Spleen (tissue), 11 donors: ENCODE results near the gene ADPRM. TPM values are rescaled to one million over a fixed set of nuclear protein-coding genes. Genes with fewer than 3 reads are reported as not detected.

Source experiments
- DNase-seq: peaks from one replicate; pipeline ENCODE4 v3.0.0-alpha.2; 2020
- H3K27ac ChIP-seq, 8 donors: fragments of 200-600 bp; sonication (generic) in 7 of 8; 1 replicate in 4 of 8; 2 replicates in 4 of 8; pipeline versions ENCODE4 v1.5.0 to v1.8.0; 2016 to 2021; ENCODE audit warnings: inconsistent platforms in 4 of 8, mild to moderate bottlenecking in 4 of 8, moderate library complexity in 1 of 8
- H3K27me3 ChIP-seq, 7 donors: fragments of 200-600 bp; sonication (generic) in 6 of 7; replicated peaks in 1 of 7; 1 replicate in 4 of 7; 2 replicates in 3 of 7; pipeline versions ENCODE4 v1.5.0 to v1.8.0; 2016 to 2021; ENCODE audit warnings: inconsistent platforms in 3 of 7, mild to moderate bottlenecking in 1 of 7
- H3K36me3 ChIP-seq, 6 donors: fragments of 200-600 bp; sonication (generic) in 5 of 6; 1 replicate in 4 of 6; 2 replicates in 2 of 6; pipeline versions ENCODE4 v1.5.0 to v1.8.0; 2016 to 2021; ENCODE audit warnings: inconsistent platforms in 2 of 6
- H3K4me1 ChIP-seq, 6 donors: fragments of 200-600 bp; sonication (generic) in 5 of 6; 1 replicate in 3 of 6; 2 replicates in 3 of 6; pipeline versions ENCODE4 v1.5.0 to v1.8.0; 2016 to 2021; ENCODE audit warnings: inconsistent platforms in 3 of 6
- H3K4me3 ChIP-seq, 8 donors: fragments of 200-600 bp; sonication (generic) in 7 of 8; 1 replicate in 4 of 8; 2 replicates in 4 of 8; pipeline versions ENCODE4 v1.5.0 to v1.8.0; 2016 to 2021; ENCODE audit warnings: inconsistent platforms in 4 of 8, mild to moderate bottlenecking in 4 of 8, moderate library complexity in 2 of 8
- H3K9me3 ChIP-seq, 8 donors: fragments of 200-600 bp; sonication (generic) in 7 of 8; 1 replicate in 4 of 8; 2 replicates in 4 of 8; pipeline versions ENCODE4 v1.5.0 to v1.8.0; 2016 to 2021; ENCODE audit warnings: inconsistent platforms in 4 of 8
- CTCF ChIP-seq, 11 experiments: fragments of 200-600 bp in 7 of 11; fragments of 450-650 bp in 4 of 11; sonication (generic) in 4 of 11; IDR thresholded peaks in 8 of 11; conservative IDR thresholded peaks in 3 of 11; 1 replicate in 7 of 11; 2 replicates in 4 of 11; pipeline versions ENCODE4 v1.4.0 to v1.8.0; 2016 to 2021; ENCODE audit warnings: antibody characterized with exemption in 11 of 11, inconsistent platforms in 4 of 11, mild to moderate bottlenecking in 1 of 11
- POLR2A ChIP-seq, 3 donors: fragments of 450-650 bp; IDR thresholded peaks; one replicate each; pipeline ENCODE4 v1.5.1; 2017; ENCODE audit warnings: antibody characterized with exemption in 3 of 3, mild to moderate bottlenecking in 1 of 3
- POLR2AphosphoS5 ChIP-seq, 3 donors: sonication (generic); formaldehyde crosslinking; IDR thresholded peaks; one replicate each; pipeline ENCODE4 v1.5.1; 2017; ENCODE audit warnings: antibody characterized with exemption in 3 of 3
- WGBS, 5 donors: extraction: QIAGEN DNeasy Blood & Tissue Kit in 3 of 5; methylation state at CpG; one replicate each; pipeline versions ENCODE4 v1.1.5 to v1.1.7; 2013 to 2018; 5-methylcytosine and 5-hydroxymethylcytosine counted together
- intact Hi-C: fragments of 100-400 bp; cut with DNase I; formaldehyde crosslinking; loops from one replicate; pipeline ENCODE4 v1.15.0; 2023; ENCODE audit warnings: low total_unique reads
- polyA plus RNA-seq, 3 donors: library from polyadenylated mRNA; stranded (reverse); fragments of 200-250 nt; gene quantifications; one replicate each; pipeline ENCODE4 v1.2.1, GENCODE V29; 2013
- total RNA-seq, 7 donors: library from RNA; depleted of rRNA in 3 of 7; stranded (reverse); fragments of >200 nt in 3 of 7; fragmentation: NEBNext Ultra II Directional in 4 of 7; extraction: Animal tissue kit (Norgen Biotek cat#: 25700) in 4 of 7; gene quantifications; one replicate each; pipeline versions ENCODE4 v1.1.0 to v1.2.1, GENCODE V29; 2016 to 2021
- donor health status: healthy with polysubstance abuse.
- donor health status: DM: no; HTN: no; CAD: no; lungs with moderate emphysema.
- donor health status: DM: no; HTN: no; CAD: no.
- donor health status: Bipolar disorder and iron deficiency.
- donor health status: healthy.
- donor health status: DM: no; HTN: no; CAD: no.
- donor health status: DM: yes; HTN: yes; CAD: no.

Gene ADPRM
- total and polyA plus RNA-seq, 10 donors, result 11.5 to 36.0 (median 15.8) TPM

DNA sequence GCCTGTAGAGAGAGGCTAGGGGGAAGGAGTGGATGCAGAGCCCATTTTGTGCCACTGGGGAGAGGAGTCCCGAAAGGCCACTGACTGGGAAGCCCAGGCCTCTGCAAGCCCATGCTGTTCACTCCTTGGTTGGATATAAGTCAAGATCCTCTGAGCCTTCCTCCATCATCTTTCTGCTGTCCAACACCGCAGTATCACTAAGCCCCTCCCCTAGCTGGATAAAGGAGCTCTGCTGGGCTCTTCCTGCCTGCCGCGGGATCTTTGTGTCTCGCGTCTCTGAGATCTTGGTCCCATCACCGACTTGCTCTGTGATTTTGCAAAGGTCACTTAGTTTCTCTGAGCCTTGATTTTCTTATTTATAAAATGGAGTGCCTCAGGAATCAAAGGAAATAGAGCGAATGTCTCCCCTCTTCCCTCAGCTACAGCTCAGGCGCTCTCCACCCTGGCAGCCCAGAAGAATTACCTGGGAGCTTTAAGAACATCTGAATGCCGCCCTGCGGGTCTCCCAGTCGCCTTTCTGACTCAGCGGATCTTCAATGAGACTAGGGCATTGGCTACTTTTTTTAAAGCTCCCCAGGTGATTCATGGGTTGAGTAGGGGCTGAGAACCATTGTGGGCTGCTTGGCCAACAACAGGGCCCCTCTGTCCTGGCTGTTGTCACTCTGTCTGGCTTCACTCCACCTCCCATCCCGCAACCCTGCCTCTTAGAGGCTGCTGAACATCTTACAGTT, 57.6 kb downstream of the ADPRM start:
- no peak for DNase-seq
- intact Hi-C loops, result no loop called here
- no peaks in the 10 kb centered on the region for H3K9me3 ChIP-seq
- no peaks in the 10 kb centered on the region for H3K36me3 ChIP-seq
- H3K27ac ChIP-seq, result no peak overlapping the region
- H3K4me3 ChIP-seq, result no peak overlapping the region
- H3K27me3 ChIP-seq, result no peaks in the 10 kb centered on the region
- WGBS, 5 donors, result 66 to 84% (median 73%) methylated on average over 14 of the region's 14 CpGs
- H3K4me1 ChIP-seq, result no peaks in the 10 kb centered on the region
- TF ChIP-seq CTCF (IDR thresholded peaks at IDR 0.05 in 8 of 11, conservative IDR thresholded peaks at IDR 0.05 in 3 of 11), result no peak
- TF ChIP-seq POLR2AphosphoS5 (IDR thresholded peaks at IDR 0.05), result no peak
- TF ChIP-seq POLR2A (IDR thresholded peaks at IDR 0.05), result no peak

- WGBS, 5 donors, result 76 to 88% (median 85%) methylated on average over 3 of the region's 3 CpGs
- H3K9me3 ChIP-seq, result no peaks in the 10 kb centered on the region
- DNase-seq, result no peak
- no peak for TF ChIP-seq POLR2A (IDR thresholded peaks at IDR 0.05)
- TF ChIP-seq CTCF (IDR thresholded peaks at IDR 0.05 in 8 of 11, conservative IDR thresholded peaks at IDR 0.05 in 3 of 11), result no peak
- TF ChIP-seq POLR2AphosphoS5 (IDR thresholded peaks at IDR 0.05), result no peak
- H3K4me3 ChIP-seq, result no peak overlapping the region
- intact Hi-C loops, result no loop called here
- no peaks in the 10 kb centered on the region for H3K36me3 ChIP-seq
- no peak overlapping the region for H3K27ac ChIP-seq
- H3K4me1 ChIP-seq, result no peaks in the 10 kb centered on the region
- no peaks in the 10 kb centered on the region for H3K27me3 ChIP-seq
Measured at GRCh38 chr17:10755592-10756127, 58.3 kb downstream of the ADPRM start.

- H3K4me1 ChIP-seq, result no peaks in the 10 kb centered on the region
- intact Hi-C loops, result no loop called here
- no peak for DNase-seq
- no peaks in the 10 kb centered on the region for H3K9me3 ChIP-seq
- H3K27me3 ChIP-seq, result no peaks in the 10 kb centered on the region
- WGBS, 5 donors, result 75 to 100% (median 76%) methylated on average over 1 of the region's 1 CpG
- no peaks in the 10 kb centered on the region for H3K36me3 ChIP-seq
- H3K4me3 ChIP-seq, result no peak overlapping the region
- TF ChIP-seq CTCF (IDR thresholded peaks at IDR 0.05 in 8 of 11, conservative IDR thresholded peaks at IDR 0.05 in 3 of 11) (no peak), POLR2AphosphoS5 (IDR thresholded peaks at IDR 0.05) (no peak), POLR2A (IDR thresholded peaks at IDR 0.05) (no peak)
- H3K27ac ChIP-seq, result no peak overlapping the region
Measured at GRCh38 chr17:10756185-10756584, 58.8 kb downstream of the ADPRM start.

GRCh38 chr17:10756619-10757018, 59.2 kb downstream of the ADPRM start:
- TF ChIP-seq POLR2AphosphoS5 (IDR thresholded peaks at IDR 0.05) (no peak), POLR2A (IDR thresholded peaks at IDR 0.05) (no peak), CTCF (IDR thresholded peaks at IDR 0.05 in 8 of 11, conservative IDR thresholded peaks at IDR 0.05 in 3 of 11) (no peak)
- H3K27me3 ChIP-seq, result no peaks in the 10 kb centered on the region
- H3K36me3 ChIP-seq, result no peaks in the 10 kb centered on the region
- no peaks in the 10 kb centered on the region for H3K9me3 ChIP-seq
- no peak overlapping the region for H3K4me3 ChIP-seq
- WGBS, 5 donors, result 71 to 93% (median 86%) methylated on average over 2 of the region's 2 CpGs
- DNase-seq, result no peak
- intact Hi-C loops, result no loop called here
- H3K27ac ChIP-seq, result no peak overlapping the region
- H3K4me1 ChIP-seq, result no peaks in the 10 kb centered on the region
